Esophagus (tissue), 2 donors: ENCODE data around the gene C2orf76. TPM values are rescaled to one million over a fixed set of nuclear protein-coding genes. Genes with fewer than 3 reads are reported as not detected.

Experiments used
- H3K27ac ChIP-seq, 2 donors: one replicate each; pipeline ENCODE4 v1.5.1; 2013; ENCODE audit warnings: low read depth in 2 of 2, mild to moderate bottlenecking in 2 of 2, inconsistent platforms in 1 of 2, low read length in 1 of 2, moderate library complexity in 1 of 2
- H3K27me3 ChIP-seq, 2 donors: one replicate each; pipeline ENCODE4 v1.6.1; 2013; ENCODE audit warnings: low read length in 2 of 2, control low read depth in 1 of 2, mild to moderate bottlenecking in 1 of 2; ENCODE audit not compliant: insufficient read depth in 2 of 2, control insufficient read depth in 1 of 2
- H3K36me3 ChIP-seq, 2 donors: one replicate each; pipeline ENCODE4 v1.6.1; 2013; ENCODE audit warnings: low read length in 1 of 2; ENCODE audit not compliant: control insufficient read depth in 2 of 2, insufficient read depth in 2 of 2
- H3K4me1 ChIP-seq, 2 donors: one replicate each; pipeline ENCODE4 v1.6.1; 2013; ENCODE audit warnings: low read length in 1 of 2; ENCODE audit not compliant: control insufficient read depth in 2 of 2, insufficient read depth in 2 of 2
- H3K4me3 ChIP-seq, 2 donors: one replicate each; pipeline ENCODE4 v1.5.1; 2013; ENCODE audit warnings: low read length in 2 of 2, mild to moderate bottlenecking in 2 of 2, low read depth in 1 of 2, moderate library complexity in 1 of 2
- H3K9me3 ChIP-seq, 2 donors: one replicate each; pipeline ENCODE4 v1.6.1; 2013; ENCODE audit warnings: mild to moderate bottlenecking in 2 of 2, low read depth in 1 of 2, low read length in 1 of 2, moderate library complexity in 1 of 2; ENCODE audit not compliant: control insufficient read depth in 2 of 2, insufficient read depth in 1 of 2
- WGBS, 2 donors: extraction: QIAGEN DNeasy Blood & Tissue Kit; methylation state at CpG; one replicate each; pipeline ENCODE4 v1.1.7; 2013; 5-methylcytosine and 5-hydroxymethylcytosine counted together
- polyA plus RNA-seq, 2 donors: library from polyadenylated mRNA; stranded (reverse); fragments of 200-250 nt; gene quantifications; one replicate each; pipeline ENCODE4 v1.2.3, GENCODE V29; 2013
- donor health status: healthy with polysubstance abuse.
- donor health status: Bipolar disorder and iron deficiency.

Gene C2orf76
- polyA plus RNA-seq, 2 donors: 11.7 to 12.6 TPM

DNA sequence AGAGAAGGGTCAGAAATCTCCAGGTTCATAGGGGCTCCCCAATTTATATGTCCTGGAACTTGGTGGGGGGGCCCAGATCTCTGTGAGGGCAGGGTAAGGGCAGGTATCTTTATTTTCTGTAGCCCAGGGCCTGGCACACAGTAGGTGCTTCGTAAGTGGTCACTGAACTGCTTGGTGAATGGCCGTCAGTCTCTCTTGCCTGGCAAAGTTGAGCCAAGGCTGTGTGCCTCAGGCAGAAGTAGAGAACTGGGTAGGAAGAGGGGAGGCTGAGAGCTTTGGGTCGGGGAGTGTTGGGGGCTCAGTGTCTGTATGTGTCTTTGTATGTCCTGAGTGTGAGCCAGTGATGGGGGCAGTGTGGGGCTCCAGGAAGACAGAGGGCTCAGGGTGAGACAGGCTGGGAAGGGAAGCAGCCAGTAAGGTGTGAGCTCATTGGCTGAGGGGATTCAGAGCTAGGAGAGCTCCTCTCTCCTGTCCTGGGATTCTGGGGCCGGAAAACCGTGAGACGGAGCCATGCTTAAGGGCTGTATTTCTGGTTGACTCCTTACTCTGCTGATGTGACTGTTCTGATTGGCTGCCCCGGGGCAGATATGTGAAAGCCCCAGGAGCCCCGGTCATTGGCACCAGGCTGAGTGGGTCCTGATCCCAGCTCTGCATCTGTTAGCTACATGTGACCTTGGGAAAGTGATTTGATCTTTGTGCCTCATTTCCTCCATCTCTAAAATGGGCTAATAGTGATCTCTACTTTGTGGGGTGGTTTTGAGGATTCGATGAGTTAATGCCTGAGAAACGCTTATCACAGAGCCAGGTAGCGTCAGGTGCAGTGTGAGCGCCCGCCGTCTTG is 112.7 kb downstream of the C2orf76 start:
- H3K9me3 ChIP-seq: no peaks in the 10 kb centered on the region
- peak overlapping the region in 1 of 2 donors; percentile 50 for H3K27ac ChIP-seq
- H3K4me3 ChIP-seq: no peak overlapping the region
- whole genome bisulfite sequencing, 2 donors: 92 to 93% methylated on average over 14 of the region's 14 CpGs
- H3K36me3 ChIP-seq: peaks cover 0 to 15% of the 10 kb centered on the region in 2 donors
- peaks cover 0 to 8% of the 10 kb centered on the region in 2 donors for H3K4me1 ChIP-seq
- no peaks in the 10 kb centered on the region for H3K27me3 ChIP-seq

DNA sequence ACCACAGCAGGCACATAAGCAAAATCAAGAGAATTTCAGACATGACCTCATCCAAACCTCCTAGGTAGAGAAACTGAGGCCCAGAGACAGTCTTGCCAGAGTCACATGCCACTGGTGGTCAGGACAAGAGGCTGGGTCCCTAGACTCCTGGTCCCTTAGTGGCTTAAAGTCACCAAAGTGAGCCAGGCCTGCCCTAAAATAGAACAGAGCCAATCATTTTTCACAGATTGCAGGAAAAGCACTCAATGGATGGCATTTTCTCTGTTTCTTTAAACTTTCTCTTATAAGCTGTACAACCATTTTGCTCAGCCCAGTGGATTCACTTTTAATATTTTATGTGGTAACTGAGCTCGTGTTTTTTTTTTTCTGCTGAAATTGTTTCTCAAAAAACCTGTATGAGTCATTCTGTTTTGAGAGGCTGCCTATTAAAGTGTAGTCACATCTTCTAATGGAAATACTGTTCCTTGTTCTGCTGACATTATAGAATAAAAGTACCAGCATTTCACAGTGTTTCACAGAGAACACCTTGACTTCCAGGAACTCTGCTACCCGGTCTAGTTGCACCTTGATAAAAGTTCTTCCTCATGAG is 113.4 kb downstream of the C2orf76 start:
- Histone ChIP-seq H3K27me3 (no peaks in the 10 kb centered on the region), H3K4me3 (no peak overlapping the region), H3K9me3 (no peaks in the 10 kb centered on the region), H3K4me1 (peaks cover 0 to 13% of the 10 kb centered on the region in 2 donors), H3K36me3 (peaks cover 0 to 15% of the 10 kb centered on the region in 2 donors), H3K27ac (peak overlapping the region; percentile 77 to 78)
- WGBS, 2 donors: 31 to 55% methylated on average over 2 of the region's 2 CpGs

Other genes starting within 250 kb of the C2orf76 start
- not detected for gene C1QL2, start 208.1 kb downstream of the C2orf76 start, polyA plus RNA-seq
- gene STEAP3, start 143.0 kb downstream of the C2orf76 start, polyA plus RNA-seq: 10 to 100 TPM in 1 of 2 donors, 1 to 10 TPM in 1; 9.6 to 10.5 TPM
- gene DBI, start 143 bp upstream of the C2orf76 start, polyA plus RNA-seq: 1,000 to 10,000 TPM in 1 of 2 donors, 100 to 1,000 TPM in 1; 823 to 1,063 TPM
- 1 to 10 TPM; 3.4 to 4.0 TPM for gene TMEM37, start 65.0 kb upstream of the C2orf76 start, polyA plus RNA-seq
- under 1 TPM; 0.13 to 0.26 TPM for gene SCTR, start 157.6 kb upstream of the C2orf76 start, polyA plus RNA-seq
- gene CFAP221, start 177.6 kb upstream of the C2orf76 start, polyA plus RNA-seq: under 1 TPM in 1 of 2 donors, not detected in 1; 0.08 TPM